ENCODE results near the gene DLG1. TPM values are rescaled to one million over a fixed set of nuclear protein-coding genes. Genes with fewer than 3 reads are reported as not detected.

DLG1 gene
- total RNA-seq, 1 experiment from 2014 or later, result 107 TPM

GRCh38 chr3:197171481-197172067 lies 126.8 kb downstream of the DLG1 start:
- Histone ChIP-seq H3K27ac (ENCODE audit: low read depth, low read length, poor library complexity, severe bottlenecking) (no peak overlapping the region), H3K4me3 (ENCODE audit: low read depth, low read length, poor library complexity, severe bottlenecking) (no peak overlapping the region), H3K4me1 (ENCODE audit: insufficient read depth, low read length, poor library complexity, severe bottlenecking) (peaks cover 14% of the 10 kb centered on the region), H3K27me3 (replicated peaks; ENCODE audit: insufficient read depth, low read depth, low read length, poor library complexity) (no peaks in the 10 kb centered on the region), H3K36me3 (ENCODE audit: insufficient read depth, low read length, poor library complexity, severe bottlenecking) (no peaks in the 10 kb centered on the region), H3K9me3 (ENCODE audit: low read depth, low read length, poor library complexity, severe bottlenecking) (no peaks in the 10 kb centered on the region)
- CTCF ChIA-PET, result no interaction called here
- POLR2A ChIA-PET (ENCODE audit: low non-redundant PET), result interaction anchor here (0.7 kb wide), 1 partner anchor 108 kb away, joined by 3 read pairs; no protein-coding TSS in a partner anchor
- intact Hi-C loops (cut with micrococcal nuclease; ENCODE audit: unreplicated experiment), result no loop called here
- DNase-seq (ENCODE audit: low spot score), result no peak
- TF ChIP-seq, protein P1, sequence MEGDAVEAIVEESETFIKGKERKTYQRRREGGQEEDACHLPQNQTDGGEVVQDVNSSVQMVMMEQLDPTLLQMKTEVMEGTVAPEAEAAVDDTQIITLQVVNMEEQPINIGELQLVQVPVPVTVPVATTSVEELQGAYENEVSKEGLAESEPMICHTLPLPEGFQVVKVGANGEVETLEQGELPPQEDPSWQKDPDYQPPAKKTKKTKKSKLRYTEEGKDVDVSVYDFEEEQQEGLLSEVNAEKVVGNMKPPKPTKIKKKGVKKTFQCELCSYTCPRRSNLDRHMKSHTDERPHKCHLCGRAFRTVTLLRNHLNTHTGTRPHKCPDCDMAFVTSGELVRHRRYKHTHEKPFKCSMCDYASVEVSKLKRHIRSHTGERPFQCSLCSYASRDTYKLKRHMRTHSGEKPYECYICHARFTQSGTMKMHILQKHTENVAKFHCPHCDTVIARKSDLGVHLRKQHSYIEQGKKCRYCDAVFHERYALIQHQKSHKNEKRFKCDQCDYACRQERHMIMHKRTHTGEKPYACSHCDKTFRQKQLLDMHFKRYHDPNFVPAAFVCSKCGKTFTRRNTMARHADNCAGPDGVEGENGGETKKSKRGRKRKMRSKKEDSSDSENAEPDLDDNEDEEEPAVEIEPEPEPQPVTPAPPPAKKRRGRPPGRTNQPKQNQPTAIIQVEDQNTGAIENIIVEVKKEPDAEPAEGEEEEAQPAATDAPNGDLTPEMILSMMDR (conservative IDR thresholded peaks at IDR 0.05; ENCODE audit: low read depth, low read length), result no peak
- TF ChIP-seq EZH2 (IDR thresholded peaks at IDR 0.05; ENCODE audit: borderline replicate concordance, low read depth, low read length, poor library complexity, severe bottlenecking), result no peak
- BruUV-seq (replicated peaks), result no TSS peak

DNA sequence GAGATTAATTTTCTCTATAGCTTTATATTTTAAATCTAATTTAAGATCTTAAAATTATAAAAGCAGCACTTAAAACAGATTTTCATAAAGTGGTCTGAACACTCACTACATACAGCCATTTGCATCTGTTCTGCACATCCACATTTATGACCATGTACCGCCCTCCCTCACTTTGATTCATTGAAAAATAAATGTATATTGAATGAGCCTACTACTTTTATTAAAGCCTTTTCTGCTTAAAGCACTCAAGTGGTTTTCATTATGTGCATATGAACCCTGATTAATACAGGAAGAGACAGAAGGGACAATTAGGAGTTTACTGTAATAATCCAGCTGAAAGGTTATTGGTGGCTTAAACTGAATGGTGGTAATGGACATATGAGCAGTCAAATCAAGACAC lies 129.4 kb downstream of the DLG1 start:
- DNase-seq (ENCODE audit: low spot score), result no peak
- Histone ChIP-seq H3K4me3 (ENCODE audit: low read depth, low read length, poor library complexity, severe bottlenecking) (no peak overlapping the region), H3K27me3 (replicated peaks; ENCODE audit: insufficient read depth, low read depth, low read length, poor library complexity) (no peaks in the 10 kb centered on the region), H3K36me3 (ENCODE audit: insufficient read depth, low read length, poor library complexity, severe bottlenecking) (no peaks in the 10 kb centered on the region), H3K9me3 (ENCODE audit: low read depth, low read length, poor library complexity, severe bottlenecking) (no peaks in the 10 kb centered on the region), H3K4me1 (ENCODE audit: insufficient read depth, low read length, poor library complexity, severe bottlenecking) (no peaks in the 10 kb centered on the region), H3K27ac (ENCODE audit: low read depth, low read length, poor library complexity, severe bottlenecking) (no peak overlapping the region)
- ChIA-PET CTCF (no interaction called here), POLR2A (ENCODE audit: low non-redundant PET) (no interaction called here)
- intact Hi-C loops (cut with micrococcal nuclease; ENCODE audit: unreplicated experiment), result no loop called here
- no TSS peak for BruUV-seq (replicated peaks)
- TF ChIP-seq, protein P1 (conservative IDR thresholded peaks at IDR 0.05; ENCODE audit: low read depth, low read length), result no peak
- no peak for TF ChIP-seq EZH2 (IDR thresholded peaks at IDR 0.05; ENCODE audit: borderline replicate concordance, low read depth, low read length, poor library complexity, severe bottlenecking)

DNA sequence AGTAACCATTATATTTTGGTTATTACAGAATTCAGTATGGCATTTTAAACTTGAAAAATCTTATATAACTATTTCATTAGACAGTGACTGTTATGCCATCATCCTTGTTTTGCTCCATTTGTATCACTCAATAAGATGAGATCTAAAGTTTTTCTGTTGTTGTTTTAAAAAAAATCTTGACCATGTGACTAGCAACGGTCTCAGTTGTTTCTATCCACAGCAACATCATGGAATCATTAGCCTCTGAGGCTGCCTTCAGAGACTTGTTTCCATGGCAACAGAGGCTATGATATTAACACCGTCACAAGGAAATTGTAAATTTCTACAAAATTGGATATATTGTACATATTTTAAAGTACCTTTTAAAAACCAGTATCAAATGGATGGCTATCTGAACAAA lies 129.8 kb downstream of the DLG1 start:
- Histone ChIP-seq H3K27me3 (replicated peaks; ENCODE audit: insufficient read depth, low read depth, low read length, poor library complexity) (no peaks in the 10 kb centered on the region), H3K4me1 (ENCODE audit: insufficient read depth, low read length, poor library complexity, severe bottlenecking) (no peaks in the 10 kb centered on the region), H3K4me3 (ENCODE audit: low read depth, low read length, poor library complexity, severe bottlenecking) (no peak overlapping the region), H3K36me3 (ENCODE audit: insufficient read depth, low read length, poor library complexity, severe bottlenecking) (no peaks in the 10 kb centered on the region), H3K27ac (ENCODE audit: low read depth, low read length, poor library complexity, severe bottlenecking) (no peak overlapping the region), H3K9me3 (ENCODE audit: low read depth, low read length, poor library complexity, severe bottlenecking) (no peaks in the 10 kb centered on the region)
- TF ChIP-seq, protein P1 (conservative IDR thresholded peaks at IDR 0.05; ENCODE audit: low read depth, low read length), result no peak
- TF ChIP-seq EZH2 (IDR thresholded peaks at IDR 0.05; ENCODE audit: borderline replicate concordance, low read depth, low read length, poor library complexity, severe bottlenecking), result no peak
- intact Hi-C loops (cut with micrococcal nuclease; ENCODE audit: unreplicated experiment), result no loop called here
- ChIA-PET CTCF (no interaction called here), POLR2A (ENCODE audit: low non-redundant PET) (no interaction called here)
- no TSS peak for BruUV-seq (replicated peaks)
- DNase-seq (ENCODE audit: low spot score), result peak; percentile 37
